GM13976 (cell line): ENCODE data around the gene TBC1D5.
"Not testable (repeated sequence)": the region's sequence is repeated elsewhere in the genome, so short reads cannot be mapped to it uniquely, and the experiment has no call there.

Source experiments
- DNase-seq: peaks from one replicate; pipeline ENCODE4 v3.0.0; 2012; ENCODE audit warnings: low spot score
- CTCF ChIP-seq: IDR thresholded peaks from 2 replicates; pipeline ENCODE4 v1.5.1; 2012; ENCODE audit warnings: borderline replicate concordance, mild to moderate bottlenecking; ENCODE audit not compliant: insufficient read depth; ENCODE audit errors: extremely low read depth, missing control alignments, control extremely low read depth
- in situ Hi-C: fragments of 300-500 bp; cut with MboI; formaldehyde crosslinking; loops from one replicate; pipeline ENCODE4 v1.12.0; 2022; ENCODE audit warnings: low sequenced_read_pairs, mixed read lengths, inconsistent platforms; ENCODE audit not compliant: unreplicated experiment

The TBC1D5 gene

GRCh38 chr3:17709236-17709810, 33.1 kb downstream of the TBC1D5 start:
- in situ Hi-C loops, result no loop called here
- TF ChIP-seq CTCF, result no peak
- no peak for DNase-seq

- in situ Hi-C loops, result no loop called here
- DNase-seq, result no peak
- no peak for TF ChIP-seq CTCF
Measured at GRCh38 chr3:17707813-17708543, 34.5 kb downstream of the TBC1D5 start.

GRCh38 chr3:17705991-17706390, 36.4 kb downstream of the TBC1D5 start:
- in situ Hi-C loops, DNase-seq: not testable (repeated sequence)

GRCh38 chr3:17699815-17700214, 42.6 kb downstream of the TBC1D5 start:
- in situ Hi-C loops, result not testable (repeated sequence)

GRCh38 chr3:17695665-17696064, 46.8 kb downstream of the TBC1D5 start:
- in situ Hi-C loops, DNase-seq: not testable (repeated sequence)

More at GRCh38 chr3:17699815-17700214, 42.6 kb downstream of the TBC1D5 start:
- DNase-seq, result not testable (repeated sequence)

GRCh38 chr3:17693670-17693999, 48.8 kb downstream of the TBC1D5 start:
- DNase-seq, in situ Hi-C loops: not testable (repeated sequence)

GRCh38 chr3:17692846-17693669, 49.4 kb downstream of the TBC1D5 start:
- in situ Hi-C loops, DNase-seq: not testable (repeated sequence)

GRCh38 chr3:17687566-17687965, 54.9 kb downstream of the TBC1D5 start:
- TF ChIP-seq CTCF, result no peak
- in situ Hi-C loops, result no loop called here
- no peak for DNase-seq

GRCh38 chr3:17686613-17687012, 55.8 kb downstream of the TBC1D5 start:
- DNase-seq, result no peak
- in situ Hi-C loops, result no loop called here

More at GRCh38 chr3:17686613-17687012, 55.8 kb downstream of the TBC1D5 start:
- no peak for TF ChIP-seq CTCF
